ENCODE data around the gene ARL8B. TPM values are rescaled to one million over a fixed set of nuclear protein-coding genes. Genes with fewer than 3 reads are reported as not detected.

The ARL8B gene
- total and polyA plus RNA-seq, 10 of the 15 experiments (the other 5 are each of a cell fraction or from before 2014, with no cell fraction given) = 22.0 to 80.6 (median 43.7) TPM

DNA sequence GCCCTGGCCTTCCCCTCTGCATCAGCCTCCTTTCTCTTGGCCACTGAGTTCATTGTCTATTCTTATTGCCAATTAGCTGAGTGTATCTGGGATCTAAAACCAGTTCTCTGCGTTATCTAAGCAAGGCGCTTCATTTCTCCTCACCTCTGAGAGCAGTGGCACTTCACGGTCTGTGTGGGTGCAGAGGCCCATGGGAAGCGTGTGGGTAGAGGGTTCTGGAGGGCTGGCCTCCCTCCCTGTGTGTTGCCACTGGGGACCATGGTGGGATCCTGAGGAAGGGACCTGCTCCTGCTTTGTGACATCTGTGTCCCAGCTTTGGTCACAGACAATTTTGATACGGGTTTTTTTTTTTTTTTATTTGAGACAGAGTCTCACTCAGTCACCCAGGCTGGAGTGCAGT is 98.1 kb downstream of the ARL8B start:
- FAIRE-seq (no peak), ATAC-seq (peak; percentile 39), DNase-seq (ENCODE audit: low read depth, low spot score) (no peak)
- Histone ChIP-seq H2AFZ (ENCODE audit: control insufficient read depth, low read depth, low read length) (no peak overlapping the region), H3K4me3 (no peak overlapping the region), H3K36me3 (ENCODE audit: control insufficient read depth in 2 of 2, insufficient read depth in 2 of 2, low read length in 1 of 2) (peaks cover 18 to 48% of the 10 kb centered on the region in 2 experiments), H4K20me1 (ENCODE audit: control insufficient read depth, insufficient read depth) (no peaks in the 10 kb centered on the region; the same call in 1 of the 2 replicates), H3K4me1 (ENCODE audit: control insufficient read depth, insufficient read depth, low read length) (no peaks in the 10 kb centered on the region), H3K9me3 (replicated peaks; ENCODE audit: control insufficient read depth, insufficient read depth, low read length) (no peaks in the 10 kb centered on the region), H3K27me3 (replicated peaks in 1 of 2; ENCODE audit: control insufficient read depth in 2 of 2, insufficient read depth in 2 of 2, low read length in 1 of 2) (no peaks in the 10 kb centered on the region), H3K27ac (ENCODE audit: control insufficient read depth, insufficient read depth) (no peak overlapping the region), H3K9ac (ENCODE audit: control insufficient read depth, insufficient read depth, low read length) (no peak overlapping the region), H3K4me2 (ENCODE audit: control insufficient read depth, insufficient read depth) (no peak overlapping the region), H3K79me2 (ENCODE audit: control insufficient read depth, insufficient read depth, low read length) (no peaks in the 10 kb centered on the region)
- ChIA-PET CTCF (interaction anchor here (0.6 kb wide), 1 partner anchor 151 kb away, joined by 3 read pairs; no protein-coding TSS in a partner anchor), POLR2A (interaction anchor here (0.6 kb wide), 1 partner anchor 94 kb away, joined by 3 read pairs; no protein-coding TSS in a partner anchor), SMC1A (ENCODE audit: uncharacterized antibody, unreplicated experiment) (interaction anchor here (1.0 to 1.2 kb wide), 2 partner anchors 14 to 28 kb away, joined by 3 read pairs; no protein-coding TSS in a partner anchor), RAD21 (ENCODE audit: unreplicated experiment) (interaction anchor here (1.3 kb wide), 1 partner anchor 33 kb away, joined by 3 read pairs; no protein-coding TSS in a partner anchor)
- in situ Hi-C loops (cut with MboI) = no loop called here
- WGBS (ENCODE audit: insufficient coverage, insufficient replicate concordance, low lambda C conversion rate, missing lambda C conversion rate) = 49% methylated on average over 5 of the region's 5 CpGs
- intact Hi-C loops (cut with micrococcal nuclease; ENCODE audit: unreplicated experiment) = loop anchor here (10.0 kb wide), 1 partner anchor 505 kb away; no protein-coding TSS in a partner anchor
- BruUV-seq (replicated peaks) = no TSS peak
- no peak for TF ChIP-seq MEF2B (IDR thresholded peaks at IDR 0.05; ENCODE audit: partially characterized antibody, poor library complexity, severe bottlenecking)
- TF ChIP-seq RAD51 (IDR thresholded peaks at IDR 0.05) = no peak
- no peak for TF ChIP-seq CBX3 (IDR thresholded peaks at IDR 0.05; ENCODE audit: borderline replicate concordance, low read depth)
- peak; percentile 72; the same call in 1 of the 2 replicates for TF ChIP-seq POLR2AphosphoS2 (IDR thresholded peaks at IDR 0.05; ENCODE audit: low read depth, low read length)
- TF ChIP-seq CHD1 (IDR thresholded peaks at IDR 0.05; ENCODE audit: low read depth, low read length) = no peak
- TF ChIP-seq POLR2AphosphoS5 (IDR thresholded peaks at IDR 0.05; ENCODE audit: low read length) = peak; percentile 61; the same call in 1 of the 2 replicates
- TF ChIP-seq POLR2A (IDR thresholded peaks at IDR 0.05; ENCODE audit: low read depth, low read length) = peak; percentile 53; the same call in 1 of the 2 replicates
- TF ChIP-seq RAD21 (IDR thresholded peaks at IDR 0.05; ENCODE audit: insufficient read depth, low read depth, low read length) = no peak
- peak; percentile 26; the same call in 1 of the 2 replicates for TF ChIP-seq PML (IDR thresholded peaks at IDR 0.05; ENCODE audit: low read length)
- no peak for TF ChIP-seq SMARCA5 (IDR thresholded peaks at IDR 0.05)

Data from GM12878 (cell line).